ENCODE measurements around the gene BRD9.
"Not testable (repeated sequence)": the region's sequence is repeated elsewhere in the genome, so short reads cannot be mapped to it uniquely, and the experiment has no call there.

BRD9 gene

GRCh38 chr5:856531-857425 is 35.8 kb downstream of the BRD9 start:
- no peak for DNase-seq

DNA sequence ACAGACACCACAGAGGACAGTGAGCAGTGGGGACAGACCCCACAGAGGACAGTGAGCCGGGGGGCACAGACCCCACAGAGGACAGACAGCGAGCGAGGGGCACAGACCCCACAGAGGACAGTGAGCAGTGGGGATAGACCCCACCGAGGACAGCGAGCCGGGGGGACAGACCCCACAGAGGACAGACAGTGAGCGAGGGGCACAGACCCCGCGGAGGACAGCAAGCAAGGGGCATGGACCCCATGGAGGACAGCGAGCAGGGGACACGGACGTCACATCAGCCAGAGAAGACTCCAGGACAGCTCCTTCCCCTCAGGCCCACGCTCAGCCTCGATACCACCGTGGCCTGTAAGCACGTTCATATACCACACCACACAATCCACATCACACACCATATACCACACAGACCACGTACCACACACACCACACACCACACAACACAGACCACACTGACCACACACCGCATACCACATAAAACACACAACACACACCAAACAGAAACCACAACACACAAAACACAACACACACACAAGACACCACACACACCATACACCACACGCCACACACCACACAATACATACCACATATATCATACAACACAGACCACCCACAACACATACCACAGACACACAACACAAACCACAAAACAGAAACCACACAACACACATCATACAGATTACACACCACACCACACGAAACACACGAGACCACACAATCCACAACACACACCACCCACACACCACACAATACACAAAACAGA is 36.6 kb downstream of the BRD9 start:
- DNase-seq: no peak

GRCh38 chr5:854966-855743 is 37.4 kb downstream of the BRD9 start:
- DNase-seq: no peak

DNA sequence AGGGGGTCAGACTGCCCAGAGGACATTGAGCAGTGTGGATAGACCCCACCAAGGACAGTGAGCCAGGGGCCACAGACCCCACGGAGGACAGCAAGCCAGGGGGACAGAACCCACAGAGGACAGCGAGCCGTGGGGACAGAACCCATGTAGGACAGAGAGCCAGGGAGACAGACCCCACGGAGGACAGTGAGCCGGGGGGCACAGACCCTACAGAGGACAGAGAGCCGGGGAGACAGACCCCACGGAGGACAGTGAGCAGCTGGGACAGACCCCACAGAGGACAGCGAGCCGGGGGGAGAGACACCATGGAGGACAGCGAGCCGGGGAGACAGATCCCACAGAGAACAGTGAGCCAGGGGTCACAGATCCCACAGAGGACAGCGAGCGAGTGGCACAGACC is 38.4 kb downstream of the BRD9 start:
- DNase-seq: no peak

GRCh38 chr5:853416-854090 is 39.0 kb downstream of the BRD9 start:
- not testable (repeated sequence) for DNase-seq

DNA sequence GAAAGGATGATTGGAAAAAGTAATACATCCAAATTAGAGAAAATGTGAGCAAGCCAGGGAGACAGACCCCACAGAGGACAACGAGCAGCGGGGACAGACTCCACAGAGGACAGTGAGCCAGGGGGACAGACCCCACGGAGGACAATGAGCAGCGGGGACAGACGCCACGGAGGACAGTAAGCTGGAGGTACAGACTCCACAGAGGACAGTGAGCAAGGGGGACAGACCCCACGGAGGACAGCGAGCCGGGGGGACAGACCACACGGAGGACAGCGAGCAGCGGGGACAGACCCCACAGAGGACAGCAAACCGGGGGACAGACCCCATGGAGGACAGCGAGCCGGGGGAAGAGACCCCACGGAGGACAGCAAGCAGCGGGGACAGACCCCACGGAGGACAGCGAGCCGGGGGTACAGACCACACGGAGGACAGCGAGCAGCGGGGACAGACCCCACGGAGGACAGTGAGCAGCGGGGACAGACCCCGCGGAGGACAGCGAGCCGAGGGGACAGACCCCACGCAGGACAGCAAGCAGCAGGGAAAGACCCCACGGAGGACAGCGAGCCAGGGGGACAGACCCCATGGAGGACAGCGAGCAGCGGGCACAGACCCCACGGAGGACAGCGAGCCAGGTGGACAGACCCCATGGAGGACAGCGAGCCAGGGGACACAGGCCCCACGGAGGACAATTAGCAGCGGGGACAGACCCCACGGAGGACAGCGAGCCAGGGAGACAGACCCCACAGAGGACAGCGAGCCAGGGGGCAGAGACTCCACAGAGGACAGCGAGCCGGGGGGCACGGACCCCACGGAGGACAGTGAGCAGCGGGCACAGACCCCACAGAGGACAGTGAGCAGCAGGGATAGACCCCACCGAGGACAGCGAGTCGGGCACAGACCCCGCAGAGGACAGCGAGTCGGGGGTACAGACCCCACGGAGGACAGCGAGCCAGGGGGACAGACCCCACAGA is 39.9 kb downstream of the BRD9 start:
- DNase-seq: no peak

- DNase-seq: no peak
Observed at GRCh38 chr5:852018-852417, 40.6 kb downstream of the BRD9 start.

DNA sequence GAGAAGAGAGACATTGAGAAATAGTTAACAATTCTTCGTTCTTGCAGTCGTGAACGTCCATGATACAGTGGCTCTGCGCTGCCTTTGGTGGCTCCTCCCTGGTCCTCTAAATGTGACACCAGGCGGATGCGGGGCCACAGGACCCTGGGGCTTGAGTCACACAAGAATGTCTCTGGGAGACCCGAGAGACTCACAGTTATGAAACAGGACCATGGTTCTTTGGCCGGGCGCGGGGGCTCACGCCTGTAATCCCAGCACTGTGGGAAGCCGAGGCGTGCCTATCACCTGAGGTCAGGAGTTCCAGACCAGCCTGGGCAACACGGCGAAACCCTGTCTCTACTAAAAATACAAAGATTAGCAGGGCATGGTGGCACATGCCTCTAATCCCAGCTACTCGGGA is 41.0 kb downstream of the BRD9 start:
- no peak for DNase-seq

DNA sequence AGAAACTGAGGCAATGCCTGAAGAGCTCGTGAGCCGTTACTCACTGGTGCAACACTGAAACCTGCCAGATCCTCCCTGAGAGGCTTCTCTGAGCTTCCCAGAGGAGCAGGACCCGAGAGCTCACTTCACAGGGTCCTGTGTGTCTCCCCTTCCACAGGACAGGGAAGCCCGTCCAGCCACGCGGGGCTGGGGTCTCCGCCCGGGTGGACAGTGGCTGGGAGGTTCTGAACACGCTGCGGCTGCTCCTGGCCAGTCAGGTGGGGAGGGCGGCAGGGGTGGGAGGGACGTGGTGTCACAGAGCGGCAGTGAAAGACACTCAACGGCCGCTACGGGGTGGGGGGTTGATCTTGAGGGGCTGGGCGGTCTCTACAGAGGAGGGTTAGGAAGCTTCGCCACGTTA is 41.5 kb downstream of the BRD9 start:
- DNase-seq: no peak

GRCh38 chr5:850511-851006 is 42.0 kb downstream of the BRD9 start, which contains the start of gene ZDHHC11:
ZDHHC11 (minus strand) TSS chr5:850986; CDS start chr5:850602, 384 bp downstream.
- DNase-seq: no peak

DNA sequence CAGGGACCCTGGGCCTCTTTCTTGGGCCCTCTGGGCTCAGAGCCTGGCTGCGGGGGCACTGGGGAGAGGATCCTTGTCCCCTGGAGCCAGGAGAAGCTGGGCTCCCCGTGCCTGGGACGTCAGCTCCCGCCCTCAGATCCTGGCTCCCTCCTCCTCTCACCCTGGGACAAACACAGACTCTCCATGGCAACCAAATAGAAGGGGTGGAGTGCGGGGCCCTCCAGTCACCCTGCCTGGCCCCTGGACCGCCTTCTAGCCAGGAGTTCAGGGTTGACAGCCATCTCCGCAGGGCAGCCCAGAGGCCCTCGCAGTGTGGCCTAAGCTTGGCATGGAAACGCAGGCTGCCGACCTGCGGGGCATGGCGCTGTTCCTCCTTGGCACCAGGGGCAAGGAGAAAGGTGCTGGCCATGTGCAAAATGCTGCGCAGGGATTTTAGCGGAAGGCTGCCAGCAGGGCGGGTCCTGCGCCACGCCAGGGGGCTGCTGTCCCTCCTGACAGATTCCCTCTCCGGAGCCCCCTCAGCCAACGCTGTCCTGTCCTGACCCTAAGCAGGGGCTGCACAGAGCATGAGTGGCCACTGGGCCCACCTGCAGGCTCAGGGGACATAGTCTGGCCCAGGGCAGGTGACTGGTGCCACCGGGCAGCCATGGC is 42.8 kb downstream of the BRD9 start:
- no peak for DNase-seq

GRCh38 chr5:848671-849111 is 43.9 kb downstream of the BRD9 start:
- DNase-seq: no peak

DNA sequence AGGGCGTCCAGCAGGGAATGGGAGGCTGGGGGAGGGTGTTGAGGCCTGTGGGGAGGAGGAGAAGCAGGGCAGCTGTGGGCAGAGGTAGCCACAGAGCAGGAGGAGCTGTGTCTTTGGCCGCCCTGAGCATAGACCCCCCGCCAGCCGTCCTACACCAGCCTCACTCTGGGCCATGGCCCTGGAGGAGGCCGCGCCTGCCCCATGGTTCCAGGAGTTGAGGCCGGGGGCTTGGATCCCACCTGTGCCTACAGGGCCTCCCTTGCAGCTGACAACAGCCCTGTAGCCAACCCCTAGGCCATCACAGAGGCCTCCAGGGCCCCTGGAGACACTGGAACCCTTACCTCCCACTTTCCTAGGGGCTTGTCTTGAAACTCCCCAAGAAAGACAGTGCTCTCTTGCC is 44.9 kb downstream of the BRD9 start:
- not testable (repeated sequence) for DNase-seq

GRCh38 chr5:847212-847611 is 45.4 kb downstream of the BRD9 start:
- DNase-seq: not testable (repeated sequence)

DNA sequence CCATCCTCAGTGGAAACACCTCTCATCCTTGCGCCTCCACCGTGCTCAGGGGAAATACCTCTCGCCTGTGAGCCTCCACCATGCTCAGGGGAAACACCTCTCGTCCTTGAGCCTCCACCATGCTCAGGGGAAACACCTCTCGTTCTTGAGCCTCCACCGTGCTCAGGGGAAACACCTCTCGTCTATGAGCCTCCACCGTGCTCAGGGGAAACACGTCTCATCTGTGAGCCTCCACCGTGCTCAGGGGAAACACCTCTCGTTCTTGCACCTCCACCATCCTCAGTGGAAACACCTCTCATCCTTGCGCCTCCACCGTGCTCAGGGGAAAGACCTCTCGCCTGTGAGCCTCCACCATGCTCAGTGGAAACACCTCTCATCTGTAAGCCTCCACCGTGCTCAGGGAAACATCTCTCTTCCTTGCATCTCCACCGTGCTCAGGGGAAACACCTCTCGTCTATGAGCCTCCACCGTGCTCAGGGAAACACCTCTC is 46.0 kb downstream of the BRD9 start:
- DNase-seq: not testable (repeated sequence)

DNA sequence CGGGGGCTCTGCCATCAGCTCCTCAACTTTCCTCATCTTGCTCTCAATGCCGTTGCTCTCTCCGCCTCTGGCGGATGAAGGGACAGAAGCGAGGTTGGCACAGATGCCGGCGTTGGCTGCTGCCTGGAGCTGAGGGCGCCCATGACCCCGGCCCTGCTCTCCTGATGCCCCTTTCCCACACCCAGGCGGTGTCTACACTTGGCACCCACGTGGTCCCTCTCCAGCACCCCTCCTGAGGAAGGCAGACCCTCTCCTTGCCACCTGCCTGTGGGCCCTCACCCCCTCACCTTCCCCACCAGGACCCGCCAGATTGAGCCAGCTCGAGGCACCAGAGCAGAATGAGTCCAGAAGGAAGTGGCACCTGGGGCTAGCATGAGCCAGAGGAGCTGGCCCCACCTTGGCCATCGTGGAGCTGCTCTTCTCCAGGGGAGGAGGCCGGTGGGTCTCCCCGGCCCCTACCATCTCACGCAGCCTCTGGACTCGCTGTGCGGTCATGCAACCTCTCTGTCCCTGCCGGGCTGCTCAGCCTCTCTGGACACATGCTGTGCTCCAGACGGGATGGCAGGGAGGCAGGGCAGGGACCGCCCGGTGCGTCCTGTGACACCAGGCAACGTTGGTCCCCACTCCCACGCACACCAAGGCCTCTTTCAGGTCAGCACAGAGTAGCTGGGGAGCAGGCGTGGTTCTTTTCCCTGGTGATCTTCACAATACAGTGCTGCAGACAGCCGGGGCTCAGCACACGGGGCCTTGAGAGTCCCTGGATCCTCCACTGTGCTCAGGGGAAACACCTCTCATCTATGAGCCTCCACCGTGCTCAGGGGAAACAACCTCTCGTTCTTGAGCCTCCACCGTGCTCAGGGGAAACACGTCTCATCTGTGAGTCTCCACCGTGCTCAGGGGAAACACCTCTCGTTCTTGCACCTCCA is 46.7 kb downstream of the BRD9 start:
- DNase-seq: not testable (repeated sequence)

DNA sequence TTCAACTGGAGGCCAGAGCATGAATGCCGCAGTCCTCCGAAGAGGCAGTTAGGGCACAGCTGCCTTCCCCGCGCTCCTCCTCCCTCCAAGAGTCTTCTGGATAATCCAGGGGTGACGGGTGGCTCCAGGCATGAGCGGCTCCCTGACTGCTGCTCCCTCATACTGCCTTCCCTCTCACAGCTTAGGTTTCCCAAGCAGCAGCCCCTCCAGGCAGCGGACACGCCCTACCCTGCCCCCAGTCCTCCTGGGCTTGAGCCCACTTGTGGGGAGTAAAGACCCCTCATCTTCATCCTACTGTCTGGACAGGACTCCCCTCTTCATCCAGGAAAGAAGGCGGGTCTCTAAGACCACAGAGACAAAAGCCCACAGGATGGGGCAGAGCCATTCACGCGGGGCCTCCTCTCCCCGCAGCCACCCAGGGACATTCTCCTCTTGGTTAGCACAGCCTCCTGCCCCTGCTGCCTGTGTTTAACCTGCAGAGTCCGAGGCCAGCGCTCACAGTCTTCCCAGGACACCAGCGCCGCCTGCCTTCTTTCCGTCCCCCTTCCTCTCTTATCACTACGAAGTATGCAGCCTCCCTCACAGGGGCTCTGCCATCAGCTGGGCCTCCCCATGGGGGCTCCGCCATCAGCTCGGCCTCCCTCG is 47.4 kb downstream of the BRD9 start:
- DNase-seq: not testable (repeated sequence)

DNA sequence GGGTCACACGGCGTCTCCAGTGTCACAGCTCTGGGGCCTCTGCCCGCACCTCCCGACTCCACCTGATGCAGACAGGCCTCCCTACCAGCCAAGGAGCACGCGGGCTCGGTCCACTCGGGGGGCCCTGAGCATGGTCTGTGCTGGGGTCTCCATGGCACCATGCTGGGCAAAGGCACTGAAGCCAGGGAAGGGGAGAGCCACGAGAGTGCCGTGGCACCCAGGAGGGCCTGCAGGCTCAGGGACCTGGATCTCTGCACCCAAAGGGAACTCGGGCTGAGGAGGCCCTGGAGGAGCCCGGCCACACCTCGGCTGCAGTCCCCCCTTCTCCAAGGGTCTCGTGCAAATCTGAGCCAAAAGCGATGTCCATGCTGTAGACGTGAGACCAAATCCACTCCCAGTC is 48.2 kb downstream of the BRD9 start:
- DNase-seq: not testable (repeated sequence)

DNA sequence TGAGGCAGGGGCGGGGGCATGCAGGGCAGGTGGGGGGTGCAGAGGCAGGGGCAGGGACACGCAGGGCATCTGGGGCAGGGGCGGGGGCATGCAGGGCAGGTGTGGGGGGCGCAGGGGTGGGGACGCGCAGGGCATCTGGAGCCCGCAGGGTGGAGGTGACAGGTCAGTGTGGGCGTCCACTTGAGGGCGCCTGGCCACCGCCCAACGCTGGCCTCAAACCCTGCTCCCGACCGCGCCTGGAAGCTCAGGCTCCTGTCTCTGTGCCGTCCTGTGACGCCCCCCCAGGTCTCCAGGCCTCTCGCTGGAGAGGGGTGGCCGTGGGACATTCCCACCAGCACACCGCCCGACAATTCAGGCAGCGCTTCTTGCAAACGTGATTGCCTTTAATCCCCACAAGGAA is 48.7 kb downstream of the BRD9 start:
- not testable (repeated sequence) for DNase-seq
